Measurements from ENCODE around the gene SEC22A.

The SEC22A gene

GRCh38 chr3:123318374-123318773, 116.6 kb downstream of the SEC22A start:
- H3K4me1 ChIP-seq, result peaks cover 0 to 79% (median 52%) of the 10 kb centered on the region in 10 experiments; a peak in 15 of 20 replicates
- H3K4me3 ChIP-seq, result no peak overlapping the region
- peaks cover 0 to 15% (median 0%) of the 10 kb centered on the region in 11 experiments; a peak in 6 of 22 replicates for H3K27me3 ChIP-seq
- no peaks in the 10 kb centered on the region for H3K36me3 ChIP-seq
- H3K4me2 ChIP-seq, result peak overlapping the region in 8 of 11 experiments; percentile 12 to 67 (median 49); a peak in 12 of 22 replicates
- no peaks in the 10 kb centered on the region for H3K9me3 ChIP-seq (replicated peaks in 1 of 11)
- H4K20me1 ChIP-seq, result no peaks in the 10 kb centered on the region; a peak in 1 of 22 replicates
- no peak for TF ChIP-seq Cebpa-rat (IDR thresholded peaks at IDR 0.05)
- H3K27ac ChIP-seq, result no peak overlapping the region
- no peak overlapping the region for H3K9ac ChIP-seq

GRCh38 chr3:123319760-123320159, 118.0 kb downstream of the SEC22A start:
- Histone ChIP-seq H3K4me2 (peak overlapping the region in 4 of 11 experiments; percentile 44 to 91 (median 87); a peak in 6 of 22 replicates), H3K9ac (no peak overlapping the region), H3K9me3 (replicated peaks in 1 of 11) (no peaks in the 10 kb centered on the region), H3K27ac (no peak overlapping the region), H4K20me1 (peaks cover 0 to 8% (median 0%) of the 10 kb centered on the region in 11 experiments; a peak in 3 of 22 replicates), H3K4me3 (no peak overlapping the region), H3K36me3 (no peaks in the 10 kb centered on the region), H3K4me1 (peaks cover 0 to 80% (median 56%) of the 10 kb centered on the region in 10 experiments; a peak in 16 of 20 replicates), H3K27me3 (peaks cover 0 to 15% (median 2%) of the 10 kb centered on the region in 11 experiments; a peak in 6 of 22 replicates)
- TF ChIP-seq Cebpa-rat (IDR thresholded peaks at IDR 0.05), result no peak

- H4K20me1 ChIP-seq, result peaks cover 0 to 12% (median 0%) of the 10 kb centered on the region in 11 experiments; a peak in 5 of 22 replicates
- no peak overlapping the region for H3K27ac ChIP-seq
- H3K9ac ChIP-seq, result no peak overlapping the region
- H3K36me3 ChIP-seq, result no peaks in the 10 kb centered on the region
- TF ChIP-seq Cebpa-rat (IDR thresholded peaks at IDR 0.05), result no peak
- H3K27me3 ChIP-seq, result peaks cover 0 to 15% (median 5%) of the 10 kb centered on the region in 11 experiments; a peak in 6 of 22 replicates
- no peak overlapping the region for H3K4me3 ChIP-seq
- H3K9me3 ChIP-seq (replicated peaks in 1 of 11), result no peaks in the 10 kb centered on the region
- H3K4me1 ChIP-seq, result peaks cover 0 to 80% (median 56%) of the 10 kb centered on the region in 10 experiments; a peak in 17 of 20 replicates
- H3K4me2 ChIP-seq, result peak overlapping the region in 7 of 11 experiments; percentile 0 to 91 (median 85); a peak in 11 of 22 replicates
Observed at GRCh38 chr3:123320221-123320620, 118.5 kb downstream of the SEC22A start.

GRCh38 chr3:123321806-123322205, 120.1 kb downstream of the SEC22A start:
- H3K4me3 ChIP-seq, result no peak overlapping the region
- H4K20me1 ChIP-seq, result peaks cover 0 to 26% (median 0%) of the 10 kb centered on the region in 11 experiments; a peak in 5 of 22 replicates
- no peak for TF ChIP-seq Cebpa-rat (IDR thresholded peaks at IDR 0.05)
- peaks cover 0 to 15% (median 7%) of the 10 kb centered on the region in 11 experiments; a peak in 8 of 22 replicates for H3K27me3 ChIP-seq
- peaks cover 0 to 92% (median 71%) of the 10 kb centered on the region in 10 experiments; a peak in 17 of 20 replicates for H3K4me1 ChIP-seq
- H3K27ac ChIP-seq, result no peak overlapping the region
- no peaks in the 10 kb centered on the region for H3K36me3 ChIP-seq
- H3K4me2 ChIP-seq, result peak overlapping the region in 6 of 11 experiments; percentile 10 to 91 (median 86); a peak in 12 of 22 replicates
- H3K9ac ChIP-seq, result no peak overlapping the region
- H3K9me3 ChIP-seq (replicated peaks in 1 of 11), result no peaks in the 10 kb centered on the region

- Histone ChIP-seq H3K4me2 (peak overlapping the region in 8 of 11 experiments; percentile 3 to 91 (median 81); a peak in 14 of 22 replicates), H3K9me3 (replicated peaks in 1 of 11) (no peaks in the 10 kb centered on the region)
- TF ChIP-seq Cebpa-rat (IDR thresholded peaks at IDR 0.05), result no peak
Observed at GRCh38 chr3:123322866-123323265, 121.1 kb downstream of the SEC22A start.

More at GRCh38 chr3:123322866-123323265, 121.1 kb downstream of the SEC22A start:
- H3K36me3 ChIP-seq, result no peaks in the 10 kb centered on the region
- H3K27me3 ChIP-seq, result peaks cover 4 to 24% (median 16%) of the 10 kb centered on the region in 11 experiments; a peak in 12 of 22 replicates
- H3K4me1 ChIP-seq, result peaks cover 0 to 94% (median 74%) of the 10 kb centered on the region in 10 experiments; a peak in 18 of 20 replicates
- H3K4me3 ChIP-seq, result no peak overlapping the region
- H4K20me1 ChIP-seq, result peaks cover 0 to 26% (median 0%) of the 10 kb centered on the region in 11 experiments; a peak in 6 of 22 replicates
- no peak overlapping the region for H3K9ac ChIP-seq
- H3K27ac ChIP-seq, result no peak overlapping the region

All from BLaER1 treated with 17β-estradiol and CSF1 and Interleukin-3, amounts not matched to agents 10 nM and 100 nM (cell line).